ENCODE measurements around the gene KIF13A. TPM values are rescaled to one million over a fixed set of nuclear protein-coding genes. Genes with fewer than 3 reads are reported as not detected.

The KIF13A gene
- total and polyA plus RNA-seq, 2 donors from 2014 or later, result 12.6 to 35.9 TPM

GRCh38 chr6:17714177-17714576 is 273.3 kb downstream of the KIF13A start:
- Histone ChIP-seq H3K4me3 (ENCODE audit: low read length in 3 of 3) (no peak overlapping the region), H3K9me3 (ENCODE audit: control insufficient read depth in 2 of 3, insufficient read depth in 1 of 3, low read length in 3 of 3) (no peaks in the 10 kb centered on the region), H3K4me1 (ENCODE audit: control insufficient read depth in 2 of 3, insufficient read depth in 2 of 3, low read depth in 1 of 3, low read length in 3 of 3) (no peaks in the 10 kb centered on the region), H3K27me3 (ENCODE audit: control insufficient read depth, insufficient read depth, low read length) (no peaks in the 10 kb centered on the region), H3K27ac (ENCODE audit: low read depth in 2 of 2, low read length in 2 of 2) (no peak overlapping the region), H3K36me3 (ENCODE audit: control insufficient read depth in 2 of 3, insufficient read depth in 3 of 3, low read length in 3 of 3) (no peaks in the 10 kb centered on the region), H3K9ac (ENCODE audit: low read length in 3 of 3) (no peak overlapping the region)
- intact Hi-C loops (cut with DNase I), result no loop called here
- DNase-seq (no peak), FAIRE-seq (no peak)
- no peak for TF ChIP-seq CTCF (IDR thresholded peaks at IDR 0.05; ENCODE audit: borderline replicate concordance, extremely low read depth, insufficient read depth)

- peak in 3 of 5 donors; percentile 43 to 63 (median 52) for DNase-seq
- Histone ChIP-seq H3K9ac (ENCODE audit: low read length in 3 of 3) (no peak overlapping the region), H3K4me3 (ENCODE audit: low read length in 3 of 3) (no peak overlapping the region), H3K27me3 (ENCODE audit: control insufficient read depth, insufficient read depth, low read length) (no peaks in the 10 kb centered on the region), H3K27ac (ENCODE audit: low read depth in 2 of 2, low read length in 2 of 2) (no peak overlapping the region), H3K36me3 (ENCODE audit: control insufficient read depth in 2 of 3, insufficient read depth in 3 of 3, low read length in 3 of 3) (no peaks in the 10 kb centered on the region), H3K4me1 (ENCODE audit: control insufficient read depth in 2 of 3, insufficient read depth in 2 of 3, low read depth in 1 of 3, low read length in 3 of 3) (no peaks in the 10 kb centered on the region), H3K9me3 (ENCODE audit: control insufficient read depth in 2 of 3, insufficient read depth in 1 of 3, low read length in 3 of 3) (no peaks in the 10 kb centered on the region)
- FAIRE-seq, result no peak
- intact Hi-C loops (cut with DNase I), result no loop called here
- TF ChIP-seq CTCF (IDR thresholded peaks at IDR 0.05; ENCODE audit: borderline replicate concordance, extremely low read depth, insufficient read depth), result no peak
Observed at GRCh38 chr6:17712576-17712975, 274.9 kb downstream of the KIF13A start.

- Histone ChIP-seq H3K27me3 (ENCODE audit: control insufficient read depth, insufficient read depth, low read length) (no peaks in the 10 kb centered on the region), H3K9ac (ENCODE audit: low read length in 3 of 3) (no peak overlapping the region), H3K27ac (ENCODE audit: low read depth in 2 of 2, low read length in 2 of 2) (no peak overlapping the region), H3K4me1 (ENCODE audit: control insufficient read depth in 2 of 3, insufficient read depth in 2 of 3, low read depth in 1 of 3, low read length in 3 of 3) (no peaks in the 10 kb centered on the region), H3K4me3 (ENCODE audit: low read length in 3 of 3) (no peak overlapping the region), H3K9me3 (ENCODE audit: control insufficient read depth in 2 of 3, insufficient read depth in 1 of 3, low read length in 3 of 3) (no peaks in the 10 kb centered on the region), H3K36me3 (ENCODE audit: control insufficient read depth in 2 of 3, insufficient read depth in 3 of 3, low read length in 3 of 3) (no peaks in the 10 kb centered on the region)
- no peak for TF ChIP-seq CTCF (IDR thresholded peaks at IDR 0.05; ENCODE audit: borderline replicate concordance, extremely low read depth, insufficient read depth)
- intact Hi-C loops (cut with DNase I), result no loop called here
- DNase-seq (no peak), FAIRE-seq (no peak)
Observed at GRCh38 chr6:17710331-17710730, 277.1 kb downstream of the KIF13A start.

- H3K36me3 ChIP-seq (ENCODE audit: control insufficient read depth in 2 of 3, insufficient read depth in 3 of 3, low read length in 3 of 3), result no peaks in the 10 kb centered on the region
- intact Hi-C loops (cut with DNase I), result no loop called here
- no peak overlapping the region for H3K27ac ChIP-seq (ENCODE audit: low read depth in 2 of 2, low read length in 2 of 2)
- H3K9me3 ChIP-seq (ENCODE audit: control insufficient read depth in 2 of 3, insufficient read depth in 1 of 3, low read length in 3 of 3), result no peaks in the 10 kb centered on the region
- no peak overlapping the region for H3K9ac ChIP-seq (ENCODE audit: low read length in 3 of 3)
- H3K4me1 ChIP-seq (ENCODE audit: control insufficient read depth in 2 of 3, insufficient read depth in 2 of 3, low read depth in 1 of 3, low read length in 3 of 3), result no peaks in the 10 kb centered on the region
- H3K4me3 ChIP-seq (ENCODE audit: low read length in 3 of 3), result no peak overlapping the region
- DNase-seq (no peak), FAIRE-seq (no peak)
- H3K27me3 ChIP-seq (ENCODE audit: control insufficient read depth, insufficient read depth, low read length), result no peaks in the 10 kb centered on the region
- TF ChIP-seq CTCF (IDR thresholded peaks at IDR 0.05; ENCODE audit: borderline replicate concordance, extremely low read depth, insufficient read depth), result no peak
Observed at GRCh38 chr6:17709476-17709875, 278.0 kb downstream of the KIF13A start.

Measured in kidney (tissue), 14 donors.